Measurements from ENCODE around the gene JPH2. TPM values are rescaled to one million over a fixed set of nuclear protein-coding genes. Genes with fewer than 3 reads are reported as not detected.

JPH2 gene
- total RNA-seq, 1 donor from 2014 or later = 4.6 TPM

DNA sequence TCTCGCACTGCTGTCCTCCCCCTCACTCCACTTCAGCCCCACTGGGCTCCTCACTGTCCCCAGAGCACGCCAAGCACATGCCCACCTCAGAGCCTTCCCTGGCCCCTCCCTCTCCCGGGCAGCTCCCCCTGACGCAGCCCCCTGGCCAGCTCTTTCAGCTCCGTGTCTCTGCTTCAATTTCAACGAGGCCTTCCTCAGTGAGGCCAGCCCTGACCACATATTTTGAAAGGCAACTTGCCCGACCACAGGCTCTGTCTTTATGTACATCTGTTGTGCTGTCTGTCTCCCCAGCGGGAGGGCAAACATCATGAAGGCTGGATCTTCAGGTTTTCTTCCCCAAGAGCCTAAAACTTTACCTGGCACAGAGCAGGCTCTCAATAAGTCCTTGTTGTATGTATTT lies 44.6 kb downstream of the JPH2 start:
- Histone ChIP-seq H3K4me3 (no peak overlapping the region), H3K27me3 (ENCODE audit: low read depth) (peaks cover 8% of the 10 kb centered on the region), H3K4me1 (peaks cover under 1% of the 10 kb centered on the region), H3K36me3 (no peaks in the 10 kb centered on the region), H3K27ac (no peak overlapping the region), H3K9me3 (no peaks in the 10 kb centered on the region)
- no peak for ATAC-seq
- TF ChIP-seq, protein P1, sequence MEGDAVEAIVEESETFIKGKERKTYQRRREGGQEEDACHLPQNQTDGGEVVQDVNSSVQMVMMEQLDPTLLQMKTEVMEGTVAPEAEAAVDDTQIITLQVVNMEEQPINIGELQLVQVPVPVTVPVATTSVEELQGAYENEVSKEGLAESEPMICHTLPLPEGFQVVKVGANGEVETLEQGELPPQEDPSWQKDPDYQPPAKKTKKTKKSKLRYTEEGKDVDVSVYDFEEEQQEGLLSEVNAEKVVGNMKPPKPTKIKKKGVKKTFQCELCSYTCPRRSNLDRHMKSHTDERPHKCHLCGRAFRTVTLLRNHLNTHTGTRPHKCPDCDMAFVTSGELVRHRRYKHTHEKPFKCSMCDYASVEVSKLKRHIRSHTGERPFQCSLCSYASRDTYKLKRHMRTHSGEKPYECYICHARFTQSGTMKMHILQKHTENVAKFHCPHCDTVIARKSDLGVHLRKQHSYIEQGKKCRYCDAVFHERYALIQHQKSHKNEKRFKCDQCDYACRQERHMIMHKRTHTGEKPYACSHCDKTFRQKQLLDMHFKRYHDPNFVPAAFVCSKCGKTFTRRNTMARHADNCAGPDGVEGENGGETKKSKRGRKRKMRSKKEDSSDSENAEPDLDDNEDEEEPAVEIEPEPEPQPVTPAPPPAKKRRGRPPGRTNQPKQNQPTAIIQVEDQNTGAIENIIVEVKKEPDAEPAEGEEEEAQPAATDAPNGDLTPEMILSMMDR (IDR thresholded peaks at IDR 0.05) = no peak
- intact Hi-C loops (cut with DNase I) = no loop called here
- no peak for DNase-seq

DNA sequence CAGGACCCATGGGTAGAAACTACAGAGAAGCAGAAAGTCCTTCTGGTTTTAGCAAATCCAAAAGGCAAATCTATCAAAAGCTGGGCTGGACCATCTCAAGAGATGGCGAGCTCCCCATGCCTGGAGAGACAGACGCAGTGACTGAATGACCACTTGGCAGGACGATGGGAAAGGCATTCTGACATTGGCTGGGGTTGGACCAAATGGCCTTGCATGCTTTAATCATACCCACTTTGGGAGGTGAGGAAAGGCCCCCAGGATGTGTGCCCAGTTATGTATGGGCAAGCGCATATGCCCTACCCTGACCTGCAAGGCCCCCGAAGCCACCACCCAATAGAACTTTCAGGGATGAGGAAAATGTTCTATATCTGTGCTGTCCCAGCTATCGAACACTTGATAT lies 45.1 kb downstream of the JPH2 start:
- ATAC-seq = no peak
- H3K36me3 ChIP-seq = no peaks in the 10 kb centered on the region
- no peak overlapping the region for H3K4me3 ChIP-seq
- TF ChIP-seq, protein P1 (IDR thresholded peaks at IDR 0.05) = no peak
- intact Hi-C loops (cut with DNase I) = no loop called here
- no peak for DNase-seq
- no peak overlapping the region for H3K27ac ChIP-seq
- peaks cover 4% of the 10 kb centered on the region for H3K4me1 ChIP-seq
- H3K9me3 ChIP-seq = no peaks in the 10 kb centered on the region
- H3K27me3 ChIP-seq (ENCODE audit: low read depth) = peaks cover 8% of the 10 kb centered on the region

DNA sequence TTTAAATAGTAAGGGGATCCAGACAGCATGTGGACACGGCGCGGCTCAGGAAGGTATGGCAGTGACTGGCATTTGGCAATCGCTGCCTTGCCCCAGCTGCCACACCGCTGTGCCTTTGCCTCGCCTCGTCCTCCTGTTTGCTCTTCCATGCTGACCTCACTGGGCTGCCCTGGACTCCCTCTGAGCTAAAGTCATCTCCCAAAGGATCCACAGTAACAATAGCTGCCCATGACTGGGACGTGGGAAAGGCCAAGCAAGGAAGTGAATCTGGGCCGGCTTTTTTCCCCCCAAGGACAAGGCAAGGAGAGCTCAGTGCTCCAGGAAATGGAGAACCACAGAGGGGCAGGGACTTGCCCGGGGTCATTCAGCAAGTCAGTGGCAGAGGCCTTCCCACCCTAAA lies 48.1 kb downstream of the JPH2 start:
- no peak overlapping the region for H3K4me3 ChIP-seq
- H3K27ac ChIP-seq = no peak overlapping the region
- DNase-seq (no peak), ATAC-seq (no peak)
- intact Hi-C loops (cut with DNase I) = no loop called here
- H3K4me1 ChIP-seq = peaks cover 4% of the 10 kb centered on the region
- TF ChIP-seq, protein P1 (IDR thresholded peaks at IDR 0.05) = no peak
- H3K9me3 ChIP-seq = no peaks in the 10 kb centered on the region
- no peaks in the 10 kb centered on the region for H3K36me3 ChIP-seq
- H3K27me3 ChIP-seq (ENCODE audit: low read depth) = peaks cover 8% of the 10 kb centered on the region

- Histone ChIP-seq H3K4me3 (no peak overlapping the region), H3K9me3 (no peaks in the 10 kb centered on the region), H3K4me1 (peaks cover 4% of the 10 kb centered on the region), H3K27ac (peak overlapping the region; percentile 31), H3K36me3 (no peaks in the 10 kb centered on the region), H3K27me3 (ENCODE audit: low read depth) (peaks cover 3% of the 10 kb centered on the region)
- ATAC-seq (peak; percentile 49 to 64), DNase-seq (no peak)
- intact Hi-C loops (cut with DNase I) = no loop called here
- TF ChIP-seq, protein P1 (IDR thresholded peaks at IDR 0.05) = no peak
Measured at GRCh38 chr20:44137266-44137801, 49.7 kb downstream of the JPH2 start.

- H3K36me3 ChIP-seq = no peaks in the 10 kb centered on the region
- H3K4me3 ChIP-seq = no peak overlapping the region
- peaks cover 3% of the 10 kb centered on the region for H3K27me3 ChIP-seq (ENCODE audit: low read depth)
- DNase-seq (no peak), ATAC-seq (peak in 1 of 2 donors; percentile 9)
- H3K27ac ChIP-seq = no peak overlapping the region
- H3K4me1 ChIP-seq = peaks cover 4% of the 10 kb centered on the region
- TF ChIP-seq, protein P1 (IDR thresholded peaks at IDR 0.05) = no peak
- intact Hi-C loops (cut with DNase I) = no loop called here
- no peaks in the 10 kb centered on the region for H3K9me3 ChIP-seq
Measured at GRCh38 chr20:44136579-44137265, 50.3 kb downstream of the JPH2 start.

All from lower lobe of right lung (tissue), 2 donors.